HCT116 (cell line): Measurements from ENCODE around the gene PRICKLE1. TPM values are rescaled to one million over a fixed set of nuclear protein-coding genes. Genes with fewer than 3 reads are reported as not detected.

Source experiments
- ATAC-seq: fragments of 200-7000 bp; cut with Tn5 transposase; 2 replicates; pipeline ENCODE4 v1.9.1; 2020; ENCODE audit warnings: mild to moderate bottlenecking, moderate library complexity
- Bru-seq: library from RNA; stranded (reverse); fragments of 400-500 nt; gene quantifications from one replicate; lab custom pipeline; 2021; lab: Mats Ljungman, UMichigan
- BruChase-seq, 2 experiments: library from RNA; stranded (reverse); fragments of 400-500 nt; gene quantifications; one replicate each; lab custom pipeline; 2021; lab: Mats Ljungman, UMichigan
- BruUV-seq: library from RNA; stranded (reverse); fragments of 400-500 nt; replicated peaks from 2 replicates; lab custom pipeline; 2021; lab: Mats Ljungman, UMichigan
- CTCF ChIA-PET: fragments of 300-600 bp; sonication (Branson Sonifier 250); formaldehyde crosslinking; loops from one replicate; lab custom pipeline; 2021; ENCODE audit warnings: antibody characterized with exemption; lab: Charles Lee
- POLR2A ChIA-PET: fragments of 300-600, 350-600 bp; sonication (Branson Sonifier 250); formaldehyde crosslinking; loops from one replicate; lab custom pipeline; 2021; ENCODE audit warnings: antibody characterized with exemption; lab: Charles Lee
- RAD21 ChIA-PET, 2 experiments: fragments of 300-600 bp; sonication (Branson Sonifier 250); formaldehyde crosslinking; loops; one replicate each; lab custom pipeline; 2023; ENCODE audit warnings: low total read pairs in 2 of 2; ENCODE audit not compliant: uncharacterized antibody in 2 of 2, unreplicated experiment in 2 of 2, low non-redundant PET in 1 of 2; lab: Charles Lee
- DNase-seq: peaks from one replicate; pipeline ENCODE4 v3.0.0-alpha.2; 2010; ENCODE audit warnings: low read depth, low spot score
- H2AFZ ChIP-seq: fragments of 200-600 bp; shearing (Covaris generic), sonication (generic); 2 replicates; pipeline ENCODE4 v1.6.1; 2017; ENCODE audit warnings: low read depth, mixed run types, mixed read lengths, antibody characterized with exemption, low read length; ENCODE audit not compliant: poor library complexity, severe bottlenecking
- H3K27ac ChIP-seq: 2 replicates; pipeline ENCODE4 v1.5.1; 2012; ENCODE audit warnings: low read depth, low read length
- H3K27me3 ChIP-seq: fragments of 200-600 bp; sonication (generic); 2 replicates; pipeline ENCODE4 v1.6.1; 2016; ENCODE audit warnings: mixed run types, low read length, mixed read lengths; ENCODE audit not compliant: insufficient read depth
- H3K36me3 ChIP-seq, 2 experiments: fragments of 200-500 bp in 1 of 2; fragments of 200-600 bp in 1 of 2; sonication (Bioruptor generic) in 1 of 2; sonication (generic) in 1 of 2; 2 replicates each; pipeline versions ENCODE4 v1.5.1 to v1.6.1; 2014 to 2016; ENCODE audit warnings: low read length in 2 of 2, inconsistent platforms in 1 of 2, mixed read lengths in 1 of 2, mixed run types in 1 of 2; ENCODE audit not compliant: insufficient read depth in 2 of 2, control insufficient read depth in 1 of 2
- H3K4me1 ChIP-seq, 2 experiments: fragments of 200-600 bp in 1 of 2; sonication (generic) in 1 of 2; 2 replicates each; pipeline versions ENCODE4 v1.5.1 to v1.6.1; 2012 to 2017; ENCODE audit warnings: low read length in 2 of 2, inconsistent platforms in 1 of 2, mild to moderate bottlenecking in 1 of 2, mixed read lengths in 1 of 2, mixed run types in 1 of 2, moderate library complexity in 1 of 2; ENCODE audit not compliant: insufficient read depth in 2 of 2, control insufficient read depth in 1 of 2
- H3K4me2 ChIP-seq: fragments of 200-600 bp; sonication (generic); 2 replicates; pipeline ENCODE4 v1.6.1; 2017; ENCODE audit warnings: mixed run types, low read length, mixed read lengths
- H3K4me3 ChIP-seq, 2 experiments: fragments of 200-600 bp in 1 of 2; sonication (generic) in 1 of 2; replicated peaks in 1 of 2; 2 replicates each; pipeline ENCODE4 v1.5.1; 2011 to 2016; ENCODE audit warnings: low read length in 2 of 2, control low read depth in 1 of 2, low read depth in 1 of 2, mild to moderate bottlenecking in 1 of 2, mixed read lengths in 1 of 2, mixed run types in 1 of 2
- H3K79me2 ChIP-seq: fragments of 200-600 bp; sonication (generic); 2 replicates; pipeline ENCODE4 v1.6.1; 2017; ENCODE audit warnings: mild to moderate bottlenecking, mixed run types, low read length, moderate library complexity, mixed read lengths; ENCODE audit not compliant: insufficient read depth
- H3K9ac ChIP-seq: fragments of 200-600 bp; sonication (generic); 2 replicates; pipeline ENCODE4 v1.6.1; 2016; ENCODE audit warnings: low read length, mixed read lengths
- H3K9me2 ChIP-seq: fragments of 200-600 bp; sonication (generic), shearing (Covaris generic); 2 replicates; pipeline ENCODE4 v1.6.1; 2017; ENCODE audit warnings: mixed run types, mild to moderate bottlenecking, moderate library complexity; ENCODE audit not compliant: insufficient read depth
- H3K9me3 ChIP-seq, 2 experiments: fragments of 200-500 bp in 1 of 2; fragments of 200-600 bp in 1 of 2; sonication (Bioruptor generic) in 1 of 2; sonication (generic) in 1 of 2; 2 replicates each; pipeline ENCODE4 v1.6.1; 2014 to 2017; ENCODE audit warnings: low read length in 2 of 2, mixed read lengths in 2 of 2, inconsistent platforms in 1 of 2, low read depth in 1 of 2, mild to moderate bottlenecking in 1 of 2, mixed run types in 1 of 2, moderate library complexity in 1 of 2; ENCODE audit not compliant: control insufficient read depth in 1 of 2, insufficient read depth in 1 of 2
- H4K20me1 ChIP-seq: fragments of 200-600 bp; sonication (generic), shearing (Covaris generic); 2 replicates; pipeline ENCODE4 v1.6.1; 2017; ENCODE audit warnings: mixed run types, mild to moderate bottlenecking, moderate library complexity; ENCODE audit not compliant: insufficient read depth
- ATF3 ChIP-seq: IDR thresholded peaks from 2 replicates; pipeline ENCODE4 v1.6.1; 2012
- CTCF ChIP-seq, 3 experiments: fragments of 200-600 bp in 1 of 3; sonication (generic) in 1 of 3; IDR thresholded peaks in 2 of 3; conservative IDR thresholded peaks in 1 of 3; 2 replicates each; pipeline ENCODE4 v1.5.1; 2012 to 2017; ENCODE audit warnings: low read depth in 2 of 3, low read length in 2 of 3, antibody characterized with exemption in 1 of 3, borderline replicate concordance in 1 of 3, control low read depth in 1 of 3, mild to moderate bottlenecking in 1 of 3, mixed read lengths in 1 of 3, mixed run types in 1 of 3, moderate library complexity in 1 of 3; ENCODE audit not compliant: insufficient read depth in 1 of 3
- EGR1 ChIP-seq: IDR thresholded peaks from 2 replicates; pipeline ENCODE4 v1.6.1; 2012; ENCODE audit warnings: low read depth
- ELF1 ChIP-seq: IDR thresholded peaks from 2 replicates; pipeline ENCODE4 v1.6.1; 2012; ENCODE audit warnings: low read depth, borderline replicate concordance
- EZH2 ChIP-seq: fragments of 200-600 bp; sonication (generic); IDR thresholded peaks from 2 replicates; pipeline ENCODE4 v1.6.1; 2017; ENCODE audit warnings: antibody characterized with exemption, mixed run types
- EZH2phosphoT487 ChIP-seq: fragments of 200-600 bp; IDR thresholded peaks from 2 replicates; pipeline ENCODE4 v1.6.1; 2018; ENCODE audit warnings: antibody characterized with exemption, borderline replicate concordance
- MAX ChIP-seq: IDR thresholded peaks from 2 replicates; pipeline ENCODE4 v1.6.1; 2012
- POLR2AphosphoS5 ChIP-seq: IDR thresholded peaks from 2 replicates; pipeline ENCODE4 v1.6.1; 2011; ENCODE audit warnings: mild to moderate bottlenecking, low read depth, low read length, moderate library complexity
- RAD21 ChIP-seq: IDR thresholded peaks from 2 replicates; pipeline ENCODE4 v1.6.1; 2012; ENCODE audit warnings: low read depth, mild to moderate bottlenecking
- SP1 ChIP-seq: IDR thresholded peaks from 2 replicates; pipeline ENCODE4 v1.6.1; 2012; ENCODE audit warnings: low read depth
- TCF7L2 ChIP-seq: IDR thresholded peaks from 2 replicates; pipeline ENCODE4 v1.7.0; 2011; ENCODE audit warnings: borderline replicate concordance, inconsistent platforms; ENCODE audit not compliant: insufficient read depth, insufficient read length; ENCODE audit errors: extremely low read depth
- ZFX ChIP-seq: fragments of 450-650 bp; IDR thresholded peaks from 2 replicates; pipeline ENCODE4 v1.6.1; 2017
- ZNF274 ChIP-seq: fragments of 200-500 bp; sonication (Bioruptor generic); IDR thresholded peaks from 2 replicates; pipeline ENCODE4 v1.6.1; 2014; ENCODE audit warnings: mild to moderate bottlenecking, low read depth, low read length, inconsistent platforms
- intact Hi-C: fragments of 100-400 bp; cut with micrococcal nuclease; formaldehyde crosslinking; loops from 2 replicates; pipeline ENCODE4 v1.10.0; 2022
- long read RNA-seq: library from polyadenylated mRNA; unstranded; transcript quantifications from one replicate; pipeline ENCODE4 v2.0.0, GENCODE V29; 2021; ENCODE audit not compliant: unreplicated experiment
- polyA plus RNA-seq: library from polyadenylated mRNA; unstranded; fragments of >200 nt; gene quantifications from 2 replicates; pipeline ENCODE4 v1.2.1, GENCODE V29; 2012; ENCODE audit warnings: missing spikeins
- total RNA-seq: library from RNA; stranded (reverse); gene quantifications from one replicate; pipeline ENCODE4 v1.2.1, GENCODE V29; 2021; ENCODE audit not compliant: unreplicated experiment

The PRICKLE1 gene
- 1.3 TPM for total RNA-seq
- 1.4 and 1.6 TPM in 2 replicates for polyA plus RNA-seq
- Bru-seq, nascent RNA, result percentile 35 among the genes with signal in this experiment
- BruChase-seq, experiment 1, labeled RNA remaining after a 6-hour chase, result percentile 19 among the genes with signal in this experiment
- BruChase-seq, experiment 2, labeled RNA remaining after a 2-hour chase, result percentile 31 among the genes with signal in this experiment
- long read RNA-seq, partial matches to known transcripts, result 0 of 2 reads
- long read RNA-seq, other reads (novel, unspliced or antisense), result 1 of 2 reads

- TF ChIP-seq SP1, result no peak
- TF ChIP-seq ELF1, result no peak
- TF ChIP-seq RAD21, result no peak
- no peak for TF ChIP-seq ZNF274
- TF ChIP-seq TCF7L2, result peak; percentile 20
- TF ChIP-seq ATF3, result no peak
- no peak for TF ChIP-seq POLR2AphosphoS5
- TF ChIP-seq EZH2, result no peak
- TF ChIP-seq EGR1, result no peak
- TF ChIP-seq ZFX, result peak; percentile 60; the same call in 1 of the 2 replicates
- no peak for TF ChIP-seq MAX
- TF ChIP-seq CTCF (IDR thresholded peaks at IDR 0.05 in 2 of 3, conservative IDR thresholded peaks at IDR 0.05 in 1 of 3; ENCODE audit: borderline replicate concordance in 1 of 3, insufficient read depth in 1 of 3, low read depth in 2 of 3, low read length in 2 of 3), result no peak
- TF ChIP-seq EZH2phosphoT487, result no peak
- no peaks in the 10 kb centered on the region for H3K79me2 ChIP-seq
- ATAC-seq, result peak; percentile 84
- no peaks in the 10 kb centered on the region for H3K9me2 ChIP-seq
- peak within 1 kb of the TSS; percentile 98 for H3K4me2 ChIP-seq
- H3K27ac ChIP-seq, result no peak within 1 kb of the TSS; the same call in 1 of the 2 replicates
- intact Hi-C loops, result loop anchor here (2.0 to 5.0 kb wide), 2 partner anchors 693 to 748 kb away; no protein-coding TSS in a partner anchor
- H4K20me1 ChIP-seq, result no peaks in the 10 kb centered on the region
- H3K36me3 ChIP-seq, result no peaks in the 10 kb centered on the region
- no TSS peak for BruUV-seq
- H3K4me1 ChIP-seq, result peaks cover 0 to 21% of the 10 kb centered on the region in 2 experiments; a peak in 3 of 4 replicates
- H2AFZ ChIP-seq, result peak within 1 kb of the TSS; percentile 97
- no peak for DNase-seq
- H3K9me3 ChIP-seq, result no peaks in the 10 kb centered on the region
- peaks cover 9% of the 10 kb centered on the region; the same call in 1 of the 2 replicates for H3K27me3 ChIP-seq
- POLR2A ChIA-PET, result no interaction called here
- H3K9ac ChIP-seq, result peak within 1 kb of the TSS; percentile 44
- peak within 1 kb of the TSS; percentile 57 to 70 for H3K4me3 ChIP-seq
- CTCF ChIA-PET, result interaction anchor here (0.7 kb wide), 1 partner anchor 693 kb away, joined by 3 read pairs; no protein-coding TSS in a partner anchor
- RAD21 ChIA-PET, result interaction anchor here in 1 of 2 experiments (0.6 kb wide), 1 partner anchor 40 kb away, joined by 3 read pairs; no protein-coding TSS in a partner anchor
Measured at GRCh38 chr12:42589465-42590329, at the start of gene PRICKLE1. Gene PRICKLE1 (minus strand): TSS chr12:42589746. CDS start chr12:42472516, 117,230 bp downstream.
